GM20000 (cell line): ENCODE results near the gene NAA50.

Experiments used
- DNase-seq: peaks from one replicate; pipeline ENCODE4 v3.0.0; 2012; ENCODE audit warnings: low spot score
- CTCF ChIP-seq: IDR thresholded peaks from 2 replicates; pipeline ENCODE4 v1.5.1; 2012; ENCODE audit warnings: mild to moderate bottlenecking, control low read depth; ENCODE audit errors: extremely low read depth, missing control alignments

NAA50 gene

GRCh38 chr3:113719758-113720157, 26.3 kb downstream of the NAA50 start:
- no peak for DNase-seq
- no peak for TF ChIP-seq CTCF

GRCh38 chr3:113719294-113719693, 26.8 kb downstream of the NAA50 start:
- no peak for DNase-seq
- TF ChIP-seq CTCF: no peak

DNA sequence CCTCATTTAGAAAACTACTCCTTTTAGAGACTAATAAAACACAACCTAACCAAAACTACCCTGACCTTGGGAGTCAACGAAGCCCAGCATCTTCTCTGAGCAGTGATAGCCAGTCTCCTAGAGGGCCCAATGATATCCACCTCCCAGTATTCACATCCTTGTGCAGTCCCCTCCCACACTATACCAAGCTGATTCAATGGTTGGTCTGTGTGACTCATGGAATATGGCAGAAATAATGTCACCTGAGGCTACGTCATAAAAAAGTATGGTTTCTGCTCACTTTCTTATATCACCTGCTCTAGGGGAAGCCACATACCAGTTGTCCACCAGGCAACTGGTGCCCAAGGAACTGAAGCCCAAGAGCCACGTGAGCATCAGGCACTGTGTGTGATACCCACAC, 28.2 kb downstream of the NAA50 start:
- no peak for DNase-seq
- no peak for TF ChIP-seq CTCF

DNA sequence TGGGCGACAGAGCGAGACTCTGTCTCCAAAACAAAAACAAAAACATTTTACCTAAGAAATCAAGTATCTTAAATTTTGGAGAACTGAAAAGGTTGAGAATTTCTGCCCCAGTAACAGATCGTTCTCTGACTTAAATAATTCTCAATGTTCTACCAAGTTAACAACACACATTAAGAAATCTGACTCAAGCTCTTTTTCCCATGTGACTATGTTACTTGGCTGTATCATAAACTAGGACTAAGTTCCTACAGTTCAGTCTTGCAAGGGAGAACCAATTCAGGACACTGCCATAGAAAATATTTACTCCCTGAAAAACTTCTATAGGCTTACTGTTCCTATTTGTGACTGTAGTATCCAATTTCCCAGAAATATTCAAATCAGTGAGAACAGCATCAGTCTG, 28.7 kb downstream of the NAA50 start:
- DNase-seq: no peak
- TF ChIP-seq CTCF: no peak

DNA sequence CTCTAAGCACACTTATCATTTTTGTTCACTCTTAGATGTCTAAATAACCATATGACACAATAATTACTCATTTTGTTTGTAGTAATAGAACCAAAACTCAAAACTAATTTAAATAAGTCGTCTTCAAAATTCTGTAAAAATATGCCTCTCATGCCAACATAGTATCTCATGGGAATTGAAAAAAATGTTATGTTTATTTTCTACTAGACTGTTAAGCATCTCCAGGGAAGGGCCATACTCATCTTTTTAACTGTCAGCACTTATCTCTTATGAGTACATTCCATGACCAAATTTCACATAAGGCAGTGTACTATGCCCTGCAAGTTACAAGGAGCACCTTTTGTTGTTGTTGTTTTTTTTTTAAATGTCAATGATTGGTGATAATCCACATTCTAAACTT, 31.3 kb downstream of the NAA50 start:
- no peak for DNase-seq
- no peak for TF ChIP-seq CTCF

- DNase-seq: no peak
- no peak for TF ChIP-seq CTCF
These were observed 33.9 kb downstream of the NAA50 start for GRCh38 chr3:113712129-113712528.

- TF ChIP-seq CTCF: no peak
- no peak for DNase-seq
These were observed 38.2 kb downstream of the NAA50 start for GRCh38 chr3:113707835-113708234.
